ENCODE measurements around the gene PACSIN2. TPM values are rescaled to one million over a fixed set of nuclear protein-coding genes. Genes with fewer than 3 reads are reported as not detected.

Gene PACSIN2
- total and polyA plus RNA-seq, 7 donors, result 44.2 to 126 (median 52.3) TPM

- H3K36me3 ChIP-seq, result no peaks in the 10 kb centered on the region
- no peaks in the 10 kb centered on the region for H3K27me3 ChIP-seq
- TF ChIP-seq CTCF (IDR thresholded peaks at IDR 0.05) (no peak), POLR2A (IDR thresholded peaks at IDR 0.05) (no peak), POLR2AphosphoS5 (IDR thresholded peaks at IDR 0.05) (no peak), EP300 (IDR thresholded peaks at IDR 0.05) (no peak)
- intact Hi-C loops (cut with DNase I), result no loop called here
- WGBS, 2 donors, result 88 to 90% methylated on average over 16 of the region's 16 CpGs
- no peak for DNase-seq
- H3K4me3 ChIP-seq, result no peak overlapping the region
- peaks cover 0 to 85% (median 68%) of the 10 kb centered on the region in 4 donors for H3K4me1 ChIP-seq
- peak overlapping the region; percentile 5 to 58 (median 17) for H3K27ac ChIP-seq
- H3K9me3 ChIP-seq, result no peaks in the 10 kb centered on the region
Observed at GRCh38 chr22:42946546-42947198, 68.3 kb downstream of the PACSIN2 start.

- H3K4me3 ChIP-seq, result no peak overlapping the region
- TF ChIP-seq EP300 (IDR thresholded peaks at IDR 0.05) (no peak), POLR2AphosphoS5 (IDR thresholded peaks at IDR 0.05) (no peak)
- 66 to 84% methylated on average over 5 of the region's 5 CpGs for WGBS, 2 donors
- H3K27me3 ChIP-seq, result no peaks in the 10 kb centered on the region
- peak overlapping the region in 2 of 4 donors; percentile 20 to 58 for H3K27ac ChIP-seq
- H3K4me1 ChIP-seq, result peaks cover 0 to 78% (median 60%) of the 10 kb centered on the region in 4 donors
- DNase-seq, result no peak
- intact Hi-C loops (cut with DNase I), result no loop called here
- H3K36me3 ChIP-seq, result no peaks in the 10 kb centered on the region
- no peaks in the 10 kb centered on the region for H3K9me3 ChIP-seq
Observed at GRCh38 chr22:42945736-42946135, 69.2 kb downstream of the PACSIN2 start.

GRCh38 chr22:42945027-42945426 lies 69.9 kb downstream of the PACSIN2 start:
- intact Hi-C loops (cut with DNase I), result no loop called here
- H3K4me1 ChIP-seq, result peaks cover 0 to 78% (median 60%) of the 10 kb centered on the region in 4 donors
- no peaks in the 10 kb centered on the region for H3K9me3 ChIP-seq
- H3K27ac ChIP-seq, result peak overlapping the region in 2 of 4 donors; percentile 20 to 58
- no peak overlapping the region for H3K4me3 ChIP-seq
- H3K36me3 ChIP-seq, result no peaks in the 10 kb centered on the region
- WGBS, 2 donors, result 90 to 94% methylated on average over 9 of the region's 9 CpGs
- no peak for DNase-seq
- TF ChIP-seq POLR2A (IDR thresholded peaks at IDR 0.05) (no peak), POLR2AphosphoS5 (IDR thresholded peaks at IDR 0.05) (no peak)
- no peaks in the 10 kb centered on the region for H3K27me3 ChIP-seq

GRCh38 chr22:42944409-42944808 lies 70.5 kb downstream of the PACSIN2 start:
- H3K27me3 ChIP-seq, result no peaks in the 10 kb centered on the region
- TF ChIP-seq POLR2AphosphoS5 (IDR thresholded peaks at IDR 0.05), result peak in 1 of 4 donors; percentile 17
- TF ChIP-seq POLR2A (IDR thresholded peaks at IDR 0.05), result no peak
- TF ChIP-seq EP300 (IDR thresholded peaks at IDR 0.05), result peak in 1 of 4 donors; percentile 7
- TF ChIP-seq CTCF (IDR thresholded peaks at IDR 0.05), result no peak
- DNase-seq, result no peak
- intact Hi-C loops (cut with DNase I), result no loop called here
- no peak overlapping the region for H3K4me3 ChIP-seq
- no peaks in the 10 kb centered on the region for H3K36me3 ChIP-seq
- 78 to 91% methylated on average over 5 of the region's 5 CpGs for WGBS, 2 donors
- no peaks in the 10 kb centered on the region for H3K9me3 ChIP-seq
- H3K4me1 ChIP-seq, result peaks cover 0 to 78% (median 61%) of the 10 kb centered on the region in 4 donors
- peak overlapping the region in 1 of 4 donors; percentile 53 for H3K27ac ChIP-seq

- H3K27me3 ChIP-seq, result no peaks in the 10 kb centered on the region
- DNase-seq, result no peak
- no peaks in the 10 kb centered on the region for H3K9me3 ChIP-seq
- 93 to 96% methylated on average over 3 of the region's 3 CpGs for WGBS, 2 donors
- no peaks in the 10 kb centered on the region for H3K36me3 ChIP-seq
- H3K4me3 ChIP-seq, result no peak overlapping the region
- TF ChIP-seq POLR2AphosphoS5 (IDR thresholded peaks at IDR 0.05), result no peak
- no peak for TF ChIP-seq POLR2A (IDR thresholded peaks at IDR 0.05)
- TF ChIP-seq CTCF (IDR thresholded peaks at IDR 0.05), result no peak
- TF ChIP-seq EP300 (IDR thresholded peaks at IDR 0.05), result no peak
- H3K4me1 ChIP-seq, result peaks cover 0 to 78% (median 61%) of the 10 kb centered on the region in 4 donors
- intact Hi-C loops (cut with DNase I), result no loop called here
- peak overlapping the region in 3 of 4 donors; percentile 23 to 53 (median 50) for H3K27ac ChIP-seq
Observed at GRCh38 chr22:42943981-42944380, 71.0 kb downstream of the PACSIN2 start.

All from sigmoid colon (tissue), 7 donors.